Measurements from ENCODE around the gene TSPAN2.

The TSPAN2 gene
- 0.45 to 19.1 (median 6.4) reads per million in 9 experiments for total RNA-seq

- peak within 1 kb of the TSS; percentile 89 to 90 for H3K27ac Mint-ChIP-seq
- H3K27me3 Mint-ChIP-seq, result no peaks in the 10 kb centered on the region
- peaks cover 38 to 47% of the 10 kb centered on the region in 2 donors for H3K4me1 Mint-ChIP-seq (ENCODE audit: low read depth in 2 of 2)
- DNase-seq, result peak; percentile 45 to 49 (median 48)
- ATAC-seq (replicated peaks), result peak; percentile 75
- no peaks in the 10 kb centered on the region for H3K9me3 Mint-ChIP-seq
- H3K4me3 Mint-ChIP-seq, result peak within 1 kb of the TSS; percentile 85
- H3K36me3 Mint-ChIP-seq (ENCODE audit: insufficient read depth), result peaks cover 4% of the 10 kb centered on the region
These were observed at the start of gene TSPAN2 for GRCh38 chr1:115089420-115090185. TSS of gene TSPAN2 (minus strand) at chr1:115089503. CDS start at chr1:115089432, 71 bp downstream.

GRCh38 chr1:115138973-115139372 lies 49.7 kb upstream of the TSPAN2 start:
- peaks cover 61 to 62% of the 10 kb centered on the region in 2 donors for H3K27me3 Mint-ChIP-seq
- H3K4me3 Mint-ChIP-seq, result peak overlapping the region in 1 of 2 donors; percentile 22

GRCh38 chr1:115138271-115138670 lies 49.0 kb upstream of the TSPAN2 start:
- no peak overlapping the region for H3K27ac Mint-ChIP-seq
- DNase-seq (no peak), ATAC-seq (replicated peaks) (no peak)
- H3K27me3 Mint-ChIP-seq, result peaks cover 56 to 62% of the 10 kb centered on the region in 2 donors
- H3K4me3 Mint-ChIP-seq, result no peak overlapping the region
- no peaks in the 10 kb centered on the region for H3K36me3 Mint-ChIP-seq (ENCODE audit: insufficient read depth)
- H3K4me1 Mint-ChIP-seq (ENCODE audit: low read depth in 2 of 2), result peaks cover 0 to 7% of the 10 kb centered on the region in 2 donors
- H3K9me3 Mint-ChIP-seq, result no peaks in the 10 kb centered on the region

More at GRCh38 chr1:115138973-115139372, 49.7 kb upstream of the TSPAN2 start:
- Mint-ChIP-seq H3K4me1 (ENCODE audit: low read depth in 2 of 2) (peaks cover 0 to 7% of the 10 kb centered on the region in 2 donors), H3K27ac (no peak overlapping the region), H3K36me3 (ENCODE audit: insufficient read depth) (no peaks in the 10 kb centered on the region), H3K9me3 (no peaks in the 10 kb centered on the region)
- ATAC-seq (replicated peaks), result peak; percentile 87
- DNase-seq, result peak; percentile 38 to 53 (median 40)

- Mint-ChIP-seq H3K4me1 (ENCODE audit: low read depth in 2 of 2) (peaks cover 0 to 7% of the 10 kb centered on the region in 2 donors), H3K9me3 (no peaks in the 10 kb centered on the region), H3K36me3 (ENCODE audit: insufficient read depth) (no peaks in the 10 kb centered on the region), H3K4me3 (no peak overlapping the region), H3K27ac (no peak overlapping the region), H3K27me3 (peaks cover 45 to 54% of the 10 kb centered on the region in 2 donors)
- ATAC-seq (replicated peaks) (no peak), DNase-seq (no peak)
These were observed 47.9 kb upstream of the TSPAN2 start for GRCh38 chr1:115137191-115137590.

GRCh38 chr1:115136706-115137105 lies 47.4 kb upstream of the TSPAN2 start:
- Mint-ChIP-seq H3K9me3 (no peaks in the 10 kb centered on the region), H3K4me1 (ENCODE audit: low read depth in 2 of 2) (peaks cover 0 to 7% of the 10 kb centered on the region in 2 donors), H3K36me3 (ENCODE audit: insufficient read depth) (no peaks in the 10 kb centered on the region), H3K27ac (no peak overlapping the region), H3K4me3 (no peak overlapping the region), H3K27me3 (peaks cover 41 to 54% of the 10 kb centered on the region in 2 donors)
- DNase-seq (no peak), ATAC-seq (replicated peaks) (no peak)

- no peak for ATAC-seq (replicated peaks)
- Mint-ChIP-seq H3K27ac (no peak overlapping the region), H3K27me3 (peaks cover 37 to 52% of the 10 kb centered on the region in 2 donors), H3K9me3 (no peaks in the 10 kb centered on the region), H3K4me3 (no peak overlapping the region), H3K4me1 (ENCODE audit: low read depth in 2 of 2) (peaks cover 0 to 7% of the 10 kb centered on the region in 2 donors), H3K36me3 (ENCODE audit: insufficient read depth) (no peaks in the 10 kb centered on the region)
- no peak for DNase-seq
These were observed 46.8 kb upstream of the TSPAN2 start for GRCh38 chr1:115136106-115136505.

- ATAC-seq (replicated peaks) (no peak), DNase-seq (no peak)
- H3K4me1 Mint-ChIP-seq (ENCODE audit: low read depth in 2 of 2), result peaks cover 0 to 7% of the 10 kb centered on the region in 2 donors
- no peaks in the 10 kb centered on the region for H3K9me3 Mint-ChIP-seq
- no peak overlapping the region for H3K27ac Mint-ChIP-seq
- H3K36me3 Mint-ChIP-seq (ENCODE audit: insufficient read depth), result no peaks in the 10 kb centered on the region
- H3K27me3 Mint-ChIP-seq, result peaks cover 33 to 50% of the 10 kb centered on the region in 2 donors
- H3K4me3 Mint-ChIP-seq, result no peak overlapping the region
These were observed 46.4 kb upstream of the TSPAN2 start for GRCh38 chr1:115135681-115136080.

GRCh38 chr1:115134850-115135480 lies 45.7 kb upstream of the TSPAN2 start:
- Mint-ChIP-seq H3K4me3 (no peak overlapping the region), H3K36me3 (ENCODE audit: insufficient read depth) (no peaks in the 10 kb centered on the region), H3K9me3 (no peaks in the 10 kb centered on the region), H3K4me1 (ENCODE audit: low read depth in 2 of 2) (peaks cover 0 to 7% of the 10 kb centered on the region in 2 donors), H3K27ac (no peak overlapping the region), H3K27me3 (peaks cover 25 to 48% of the 10 kb centered on the region in 2 donors)
- no peak for DNase-seq
- no peak for ATAC-seq (replicated peaks)

GRCh38 chr1:115134231-115134630 lies 44.9 kb upstream of the TSPAN2 start:
- ATAC-seq (replicated peaks), result no peak
- no peaks in the 10 kb centered on the region for H3K9me3 Mint-ChIP-seq
- H3K27me3 Mint-ChIP-seq, result peaks cover 18 to 44% of the 10 kb centered on the region in 2 donors
- DNase-seq, result no peak
- H3K36me3 Mint-ChIP-seq (ENCODE audit: insufficient read depth), result no peaks in the 10 kb centered on the region
- H3K27ac Mint-ChIP-seq, result no peak overlapping the region
- H3K4me1 Mint-ChIP-seq (ENCODE audit: low read depth in 2 of 2), result peaks cover 0 to 7% of the 10 kb centered on the region in 2 donors
- no peak overlapping the region for H3K4me3 Mint-ChIP-seq

- Mint-ChIP-seq H3K27me3 (peaks cover 10 to 39% of the 10 kb centered on the region in 2 donors), H3K9me3 (no peaks in the 10 kb centered on the region), H3K27ac (no peak overlapping the region), H3K4me1 (ENCODE audit: low read depth in 2 of 2) (no peaks in the 10 kb centered on the region), H3K4me3 (no peak overlapping the region), H3K36me3 (ENCODE audit: insufficient read depth) (no peaks in the 10 kb centered on the region)
- no peak for DNase-seq
- ATAC-seq (replicated peaks), result no peak
These were observed 44.1 kb upstream of the TSPAN2 start for GRCh38 chr1:115133440-115133839.

GRCh38 chr1:115130786-115131185 lies 41.5 kb upstream of the TSPAN2 start:
- DNase-seq (no peak), ATAC-seq (replicated peaks) (no peak)
- Mint-ChIP-seq H3K4me1 (ENCODE audit: low read depth in 2 of 2) (no peaks in the 10 kb centered on the region), H3K27me3 (peaks cover 2 to 23% of the 10 kb centered on the region in 2 donors), H3K36me3 (ENCODE audit: insufficient read depth) (no peaks in the 10 kb centered on the region), H3K9me3 (no peaks in the 10 kb centered on the region), H3K27ac (no peak overlapping the region), H3K4me3 (no peak overlapping the region)

- no peaks in the 10 kb centered on the region for H3K9me3 Mint-ChIP-seq
- DNase-seq, result no peak
- H3K27ac Mint-ChIP-seq, result no peak overlapping the region
- no peaks in the 10 kb centered on the region for H3K4me1 Mint-ChIP-seq (ENCODE audit: low read depth in 2 of 2)
- H3K36me3 Mint-ChIP-seq (ENCODE audit: insufficient read depth), result no peaks in the 10 kb centered on the region
- ATAC-seq (replicated peaks), result no peak
- H3K4me3 Mint-ChIP-seq, result no peak overlapping the region
- peaks cover 12 to 15% of the 10 kb centered on the region in 2 donors for H3K27me3 Mint-ChIP-seq
These were observed 39.9 kb upstream of the TSPAN2 start for GRCh38 chr1:115129071-115129640.

- Mint-ChIP-seq H3K9me3 (peaks cover 5 to 7% of the 10 kb centered on the region in 2 donors), H3K36me3 (ENCODE audit: insufficient read depth) (no peaks in the 10 kb centered on the region), H3K27ac (no peak overlapping the region), H3K4me3 (no peak overlapping the region), H3K27me3 (peaks cover 20 to 27% of the 10 kb centered on the region in 2 donors), H3K4me1 (ENCODE audit: low read depth in 2 of 2) (no peaks in the 10 kb centered on the region)
- DNase-seq (no peak), ATAC-seq (replicated peaks) (no peak)
These were observed 38.2 kb upstream of the TSPAN2 start for GRCh38 chr1:115127539-115127938.

Measured in effector memory CD8-positive, alpha-beta T cell (primary cell).